ENCODE results near the gene CCDC61. TPM values are rescaled to one million over a fixed set of nuclear protein-coding genes. Genes with fewer than 3 reads are reported as not detected.

CCDC61 gene
- total RNA-seq, 2 experiments from 2014 or later: 4.9 to 6.6 TPM

DNA sequence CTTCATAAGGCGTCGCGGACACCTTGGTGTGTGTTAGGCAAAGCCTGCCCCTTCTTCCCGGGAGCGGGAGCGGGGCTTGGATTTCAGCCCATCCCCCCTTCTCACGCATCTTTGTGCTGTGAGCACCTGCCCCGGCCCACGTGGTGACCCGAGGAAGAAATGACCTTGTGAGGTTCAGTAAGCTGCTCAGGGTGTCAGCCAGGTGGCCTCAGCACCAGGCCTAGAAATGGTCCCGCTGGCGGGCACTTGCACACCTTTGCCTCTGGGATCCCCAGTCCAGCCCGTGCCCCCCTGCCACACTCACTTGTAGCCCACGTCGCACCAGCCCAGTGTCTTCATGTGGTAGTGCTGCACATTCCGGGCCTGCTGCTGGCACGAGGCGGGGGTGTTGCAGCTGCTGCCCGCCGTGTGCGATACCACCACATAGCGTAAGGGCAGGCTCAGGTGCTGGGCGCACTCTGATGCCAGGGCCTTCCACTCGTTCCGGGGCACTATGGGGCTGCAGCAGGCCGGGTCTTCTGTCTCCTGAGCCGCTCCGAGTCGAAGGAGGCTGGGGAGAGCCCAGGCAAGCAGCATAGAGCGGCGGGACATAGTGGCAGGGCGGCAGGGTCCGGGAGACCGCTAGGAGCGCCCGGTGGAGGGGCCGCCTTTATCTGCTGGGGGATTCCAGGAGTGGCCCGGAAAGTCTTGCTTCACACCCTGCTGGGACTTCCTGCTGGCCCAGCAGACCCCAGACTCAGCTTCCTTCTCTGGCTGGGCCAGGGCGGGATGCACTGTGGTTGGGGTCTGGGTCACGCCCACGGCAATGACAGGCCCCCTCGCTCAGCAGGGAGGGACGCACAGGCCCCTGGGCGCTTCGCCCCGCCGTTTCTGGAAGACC lies 27.4 kb downstream of the CCDC61 start, which contains the start of gene PGLYRP1:
Gene PGLYRP1, minus strand, starts transcription at position 623 of the 880 bp plus-strand sequence. Its CDS starts 32 bp downstream, at position 591.
- Mint-ChIP-seq H3K4me1 (ENCODE audit: low read depth) (peaks cover 18% of the 10 kb centered on the region), H3K4me3 (peak within 1 kb of the TSS; percentile 45), H3K36me3 (ENCODE audit: low read depth) (no peaks in the 10 kb centered on the region), H3K27me3 (peaks cover 32% of the 10 kb centered on the region), H3K9me3 (no peaks in the 10 kb centered on the region), H3K27ac (no peak within 1 kb of the TSS)
- intact Hi-C loops (cut with DNase I, micrococcal nuclease): no loop called here
- Histone ChIP-seq H3K36me3 (ENCODE audit: insufficient read depth, low read length) (no peaks in the 10 kb centered on the region), H3K4me3 (ENCODE audit: low read length) (no peak within 1 kb of the TSS), H3K27me3 (ENCODE audit: control insufficient read depth in 1 of 2, insufficient read depth in 2 of 2, low read length in 2 of 2) (peaks cover 6 to 15% of the 10 kb centered on the region in 2 experiments), H3K9me3 (ENCODE audit: control insufficient read depth in 1 of 2, insufficient read depth in 1 of 2, low read length in 2 of 2) (no peaks in the 10 kb centered on the region), H3K4me1 (ENCODE audit: insufficient read depth, low read length) (peaks cover 10% of the 10 kb centered on the region), H3K27ac (ENCODE audit: low read depth in 1 of 2, low read length in 2 of 2) (no peak within 1 kb of the TSS)
- TF ChIP-seq, protein P1, sequence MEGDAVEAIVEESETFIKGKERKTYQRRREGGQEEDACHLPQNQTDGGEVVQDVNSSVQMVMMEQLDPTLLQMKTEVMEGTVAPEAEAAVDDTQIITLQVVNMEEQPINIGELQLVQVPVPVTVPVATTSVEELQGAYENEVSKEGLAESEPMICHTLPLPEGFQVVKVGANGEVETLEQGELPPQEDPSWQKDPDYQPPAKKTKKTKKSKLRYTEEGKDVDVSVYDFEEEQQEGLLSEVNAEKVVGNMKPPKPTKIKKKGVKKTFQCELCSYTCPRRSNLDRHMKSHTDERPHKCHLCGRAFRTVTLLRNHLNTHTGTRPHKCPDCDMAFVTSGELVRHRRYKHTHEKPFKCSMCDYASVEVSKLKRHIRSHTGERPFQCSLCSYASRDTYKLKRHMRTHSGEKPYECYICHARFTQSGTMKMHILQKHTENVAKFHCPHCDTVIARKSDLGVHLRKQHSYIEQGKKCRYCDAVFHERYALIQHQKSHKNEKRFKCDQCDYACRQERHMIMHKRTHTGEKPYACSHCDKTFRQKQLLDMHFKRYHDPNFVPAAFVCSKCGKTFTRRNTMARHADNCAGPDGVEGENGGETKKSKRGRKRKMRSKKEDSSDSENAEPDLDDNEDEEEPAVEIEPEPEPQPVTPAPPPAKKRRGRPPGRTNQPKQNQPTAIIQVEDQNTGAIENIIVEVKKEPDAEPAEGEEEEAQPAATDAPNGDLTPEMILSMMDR (IDR thresholded peaks at IDR 0.05): no peak
- ATAC-seq (ENCODE audit: poor library complexity) (no peak), DNase-seq (no peak)
- ChIA-PET CTCF (no interaction called here), POLR2A (interaction anchor here (0.5 kb wide), 1 partner anchor 166 kb away, joined by 3 read pairs; no protein-coding TSS in a partner anchor)

DNA sequence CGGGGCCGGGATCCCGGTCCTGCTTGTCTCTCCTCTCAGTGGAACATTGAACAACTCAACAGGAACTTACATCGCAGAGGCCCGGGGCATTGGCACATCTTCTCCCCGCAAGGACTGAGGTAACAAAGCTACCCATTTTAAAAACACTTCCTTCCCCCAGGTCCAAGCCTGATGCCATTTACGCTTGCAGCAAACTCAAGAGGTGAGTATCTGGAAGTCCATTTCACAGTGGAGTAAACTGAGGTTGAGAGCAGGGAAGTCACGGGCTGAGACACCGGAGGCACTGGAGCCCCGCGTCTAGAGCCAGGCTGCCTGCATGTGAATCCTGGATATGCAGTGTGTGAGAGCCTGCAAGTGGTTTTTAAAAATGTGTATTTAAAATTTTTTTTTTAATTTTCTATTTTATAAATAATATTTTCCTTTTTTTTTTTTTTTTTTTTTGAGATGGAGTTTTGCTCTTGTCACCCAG lies 28.1 kb downstream of the CCDC61 start:
- H3K4me3 Mint-ChIP-seq: no peak overlapping the region
- H3K27ac Mint-ChIP-seq: no peak overlapping the region
- no peak for ATAC-seq (ENCODE audit: poor library complexity)
- peaks cover 18% of the 10 kb centered on the region for H3K4me1 Mint-ChIP-seq (ENCODE audit: low read depth)
- H3K9me3 Mint-ChIP-seq: no peaks in the 10 kb centered on the region
- TF ChIP-seq, protein P1 (IDR thresholded peaks at IDR 0.05): no peak
- CTCF ChIA-PET: no interaction called here
- H3K4me1 ChIP-seq (ENCODE audit: insufficient read depth, low read length): peaks cover 10% of the 10 kb centered on the region
- no peaks in the 10 kb centered on the region for H3K9me3 ChIP-seq (ENCODE audit: control insufficient read depth in 1 of 2, insufficient read depth in 1 of 2, low read length in 2 of 2)
- peaks cover 32% of the 10 kb centered on the region for H3K27me3 Mint-ChIP-seq
- no peak overlapping the region for H3K4me3 ChIP-seq (ENCODE audit: low read length)
- H3K36me3 Mint-ChIP-seq (ENCODE audit: low read depth): no peaks in the 10 kb centered on the region
- H3K36me3 ChIP-seq (ENCODE audit: insufficient read depth, low read length): no peaks in the 10 kb centered on the region
- intact Hi-C loops (cut with DNase I, micrococcal nuclease): no loop called here
- DNase-seq: no peak
- H3K27ac ChIP-seq (ENCODE audit: low read depth in 1 of 2, low read length in 2 of 2): no peak overlapping the region
- POLR2A ChIA-PET: no interaction called here
- H3K27me3 ChIP-seq (ENCODE audit: control insufficient read depth in 1 of 2, insufficient read depth in 2 of 2, low read length in 2 of 2): peaks cover 6 to 18% of the 10 kb centered on the region in 2 experiments

DNA sequence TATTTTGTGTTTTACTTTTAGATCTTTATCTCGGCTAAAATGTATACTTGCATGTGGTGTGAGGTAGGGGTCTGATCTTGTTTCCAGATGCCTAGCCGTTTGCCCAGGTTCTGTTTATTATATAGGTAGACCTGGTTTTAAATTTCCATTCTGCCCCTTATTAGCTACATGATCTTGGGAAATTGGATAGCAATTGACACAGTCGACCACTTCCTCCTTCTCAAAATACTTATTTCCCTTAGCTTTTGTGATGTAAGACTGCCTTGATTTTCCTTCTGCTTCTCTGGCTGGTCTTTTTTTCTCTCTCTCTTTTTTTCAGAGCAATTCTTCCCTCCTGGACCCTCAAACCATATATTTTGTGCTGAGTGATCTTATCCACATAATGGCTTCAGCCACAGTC lies 30.6 kb downstream of the CCDC61 start:
- Mint-ChIP-seq H3K9me3 (no peaks in the 10 kb centered on the region), H3K36me3 (ENCODE audit: low read depth) (no peaks in the 10 kb centered on the region), H3K27ac (no peak overlapping the region), H3K27me3 (peaks cover 37% of the 10 kb centered on the region), H3K4me3 (no peak overlapping the region), H3K4me1 (ENCODE audit: low read depth) (peaks cover 22% of the 10 kb centered on the region)
- peaks cover 16% of the 10 kb centered on the region for H3K4me1 ChIP-seq (ENCODE audit: insufficient read depth, low read length)
- intact Hi-C loops (cut with DNase I, micrococcal nuclease): loop anchor here in 1 of 2 experiments (5.0 kb wide), 1 partner anchor 461 kb away; no protein-coding TSS in a partner anchor
- ATAC-seq (ENCODE audit: poor library complexity) (no peak), DNase-seq (no peak)
- ChIA-PET POLR2A (no interaction called here), CTCF (interaction anchor here (2.2 kb wide), 1 partner anchor 240 kb away, joined by 10 read pairs; no protein-coding TSS in a partner anchor)
- no peak overlapping the region for H3K4me3 ChIP-seq (ENCODE audit: low read length)
- TF ChIP-seq, protein P1 (IDR thresholded peaks at IDR 0.05): no peak
- no peaks in the 10 kb centered on the region for H3K36me3 ChIP-seq (ENCODE audit: insufficient read depth, low read length)
- H3K27ac ChIP-seq (ENCODE audit: low read depth in 1 of 2, low read length in 2 of 2): no peak overlapping the region
- H3K9me3 ChIP-seq (ENCODE audit: control insufficient read depth in 1 of 2, insufficient read depth in 1 of 2, low read length in 2 of 2): no peaks in the 10 kb centered on the region
- H3K27me3 ChIP-seq (ENCODE audit: control insufficient read depth in 1 of 2, insufficient read depth in 2 of 2, low read length in 2 of 2): peaks cover 6 to 18% of the 10 kb centered on the region in 2 experiments
